LNCAP (cell line): ENCODE results near the gene MIS12.

Source experiments
- CTCF ChIP-seq: fragments of 450-650 bp; IDR thresholded peaks from 2 replicates; pipeline ENCODE4 v1.5.1; 2017; ENCODE audit warnings: mild to moderate bottlenecking

MIS12 gene

GRCh38 chr17:5530265-5531084 is 44.1 kb downstream of the MIS12 start:
- no peak for TF ChIP-seq CTCF

- no peak for TF ChIP-seq CTCF
These were observed 44.7 kb downstream of the MIS12 start for GRCh38 chr17:5531085-5531418.

GRCh38 chr17:5532581-5532980 is 46.2 kb downstream of the MIS12 start:
- no peak for TF ChIP-seq CTCF

- TF ChIP-seq CTCF, result no peak
These were observed 47.3 kb downstream of the MIS12 start for GRCh38 chr17:5533486-5534315.

GRCh38 chr17:5535436-5535835 is 49.1 kb downstream of the MIS12 start:
- no peak for TF ChIP-seq CTCF

GRCh38 chr17:5536866-5537650 is 50.7 kb downstream of the MIS12 start:
- no peak for TF ChIP-seq CTCF

- no peak for TF ChIP-seq CTCF
These were observed 52.9 kb downstream of the MIS12 start for GRCh38 chr17:5539286-5539685.
